Osteocyte (in vitro differentiated cells): ENCODE measurements around the gene PHIP. TPM values are rescaled to one million over a fixed set of nuclear protein-coding genes. Genes with fewer than 3 reads are reported as not detected.

Experiments
- DNase-seq: peaks from one replicate; pipeline ENCODE4 v3.0.0; 2021; ENCODE audit warnings: mixed read lengths; ENCODE audit not compliant: unreplicated experiment; ENCODE audit errors: extremely low spot score
- H3K27ac Mint-ChIP-seq: one replicate; pipeline ENCODE4 v1.8.0; 2021; ENCODE audit warnings: mild to moderate bottlenecking, mixed read lengths; ENCODE audit not compliant: unreplicated experiment
- H3K27me3 Mint-ChIP-seq: one replicate; pipeline ENCODE4 v1.8.0; 2021; ENCODE audit warnings: mixed read lengths; ENCODE audit not compliant: unreplicated experiment
- H3K36me3 Mint-ChIP-seq: one replicate; pipeline ENCODE4 v1.8.0; 2021; ENCODE audit warnings: mixed read lengths; ENCODE audit not compliant: unreplicated experiment
- H3K4me1 Mint-ChIP-seq: one replicate; pipeline ENCODE4 v1.8.0; 2021; ENCODE audit warnings: mixed read lengths; ENCODE audit not compliant: unreplicated experiment
- H3K4me3 Mint-ChIP-seq: one replicate; pipeline ENCODE4 v1.8.0; 2021; ENCODE audit warnings: mild to moderate bottlenecking, moderate library complexity, mixed read lengths; ENCODE audit not compliant: unreplicated experiment
- H3K9me3 Mint-ChIP-seq: one replicate; pipeline ENCODE4 v1.8.0; 2021; ENCODE audit warnings: mixed read lengths; ENCODE audit not compliant: unreplicated experiment
- total RNA-seq: library from RNA; stranded (reverse); gene quantifications from 2 replicates; pipeline ENCODE4 v1.2.1, GENCODE V29; 2021
- TF ChIP-seq, protein P1 (sequence below): fragments of 200-600 bp; sonication (generic); IDR thresholded peaks from 2 replicates; pipeline ENCODE4 v1.5.0; 2021; ENCODE audit warnings: antibody characterized with exemption, mild to moderate bottlenecking, moderate library complexity

PHIP gene
- total RNA-seq, 1 donor from 2014 or later = 22.1 TPM

DNA sequence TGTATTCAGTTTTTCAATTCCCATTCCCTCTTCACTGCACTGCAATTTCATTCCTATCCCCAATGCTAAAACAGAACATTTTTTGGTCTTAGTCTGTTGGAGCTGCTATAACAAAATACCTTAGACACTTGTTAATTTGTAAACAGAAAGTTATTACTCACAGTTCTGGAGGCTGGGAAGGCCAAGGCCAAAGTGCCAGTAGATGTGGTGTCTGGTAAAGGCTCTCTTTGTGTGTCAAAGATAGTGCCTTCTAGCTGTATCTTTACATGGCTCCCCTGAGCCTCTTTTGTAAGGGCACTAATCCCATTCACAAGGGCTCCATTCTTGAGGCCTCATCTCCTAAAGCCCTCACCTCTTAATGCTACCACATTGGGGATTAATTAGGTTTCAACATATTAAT lies 40.0 kb downstream of the PHIP start:
- TF ChIP-seq, protein P1, sequence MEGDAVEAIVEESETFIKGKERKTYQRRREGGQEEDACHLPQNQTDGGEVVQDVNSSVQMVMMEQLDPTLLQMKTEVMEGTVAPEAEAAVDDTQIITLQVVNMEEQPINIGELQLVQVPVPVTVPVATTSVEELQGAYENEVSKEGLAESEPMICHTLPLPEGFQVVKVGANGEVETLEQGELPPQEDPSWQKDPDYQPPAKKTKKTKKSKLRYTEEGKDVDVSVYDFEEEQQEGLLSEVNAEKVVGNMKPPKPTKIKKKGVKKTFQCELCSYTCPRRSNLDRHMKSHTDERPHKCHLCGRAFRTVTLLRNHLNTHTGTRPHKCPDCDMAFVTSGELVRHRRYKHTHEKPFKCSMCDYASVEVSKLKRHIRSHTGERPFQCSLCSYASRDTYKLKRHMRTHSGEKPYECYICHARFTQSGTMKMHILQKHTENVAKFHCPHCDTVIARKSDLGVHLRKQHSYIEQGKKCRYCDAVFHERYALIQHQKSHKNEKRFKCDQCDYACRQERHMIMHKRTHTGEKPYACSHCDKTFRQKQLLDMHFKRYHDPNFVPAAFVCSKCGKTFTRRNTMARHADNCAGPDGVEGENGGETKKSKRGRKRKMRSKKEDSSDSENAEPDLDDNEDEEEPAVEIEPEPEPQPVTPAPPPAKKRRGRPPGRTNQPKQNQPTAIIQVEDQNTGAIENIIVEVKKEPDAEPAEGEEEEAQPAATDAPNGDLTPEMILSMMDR = no peak
- Mint-ChIP-seq H3K36me3 (peaks cover 48% of the 10 kb centered on the region), H3K27ac (no peak overlapping the region), H3K4me3 (no peak overlapping the region), H3K27me3 (no peaks in the 10 kb centered on the region), H3K4me1 (peaks cover 4% of the 10 kb centered on the region), H3K9me3 (no peaks in the 10 kb centered on the region)
- no peak for DNase-seq

DNA sequence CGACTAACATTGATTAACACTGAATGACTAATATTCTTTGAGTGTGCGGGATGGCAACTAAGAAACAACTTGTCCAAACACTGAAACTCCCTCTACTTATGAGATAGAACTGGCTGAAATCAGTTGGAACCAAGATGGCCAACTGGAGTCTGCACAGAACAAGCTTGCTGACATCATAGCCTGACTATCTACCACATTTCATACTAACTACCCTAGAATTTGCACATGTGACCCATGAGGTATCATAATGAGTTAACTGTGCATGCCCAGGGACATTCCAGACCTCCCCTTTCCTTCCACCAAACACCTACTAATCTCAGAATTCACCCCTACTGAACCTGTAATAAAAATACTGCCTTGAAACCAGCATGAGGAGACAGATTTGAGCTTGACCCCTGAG lies 43.2 kb downstream of the PHIP start:
- no peak overlapping the region for H3K4me3 Mint-ChIP-seq
- no peak overlapping the region for H3K27ac Mint-ChIP-seq
- peaks cover 42% of the 10 kb centered on the region for H3K36me3 Mint-ChIP-seq
- H3K27me3 Mint-ChIP-seq = no peaks in the 10 kb centered on the region
- H3K9me3 Mint-ChIP-seq = peaks cover 3% of the 10 kb centered on the region
- H3K4me1 Mint-ChIP-seq = peaks cover 21% of the 10 kb centered on the region
- TF ChIP-seq, protein P1 = no peak
- no peak for DNase-seq

DNA sequence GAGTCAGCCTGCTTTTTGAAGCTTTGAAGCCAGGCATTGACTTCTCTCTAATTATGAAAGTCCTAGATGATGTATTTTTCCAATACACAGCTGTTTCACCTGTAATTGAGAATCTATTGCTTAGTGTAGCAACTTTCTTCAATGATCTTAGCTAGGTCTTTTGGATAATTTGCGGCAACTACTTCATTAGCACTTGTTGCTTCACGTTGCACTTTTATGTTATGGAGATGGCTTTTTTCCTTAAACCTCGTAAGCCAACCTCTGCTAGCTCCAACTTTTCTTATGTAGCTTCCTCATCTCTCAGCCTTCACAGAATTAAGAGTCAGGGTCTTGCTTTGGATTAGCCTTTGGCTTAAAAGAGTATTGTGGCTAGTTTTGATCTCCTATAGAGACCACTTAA lies 44.8 kb downstream of the PHIP start:
- Mint-ChIP-seq H3K27ac (no peak overlapping the region), H3K4me3 (no peak overlapping the region), H3K36me3 (peaks cover 43% of the 10 kb centered on the region), H3K27me3 (no peaks in the 10 kb centered on the region), H3K9me3 (peaks cover 3% of the 10 kb centered on the region), H3K4me1 (peaks cover 26% of the 10 kb centered on the region)
- no peak for DNase-seq
- TF ChIP-seq, protein P1 = no peak

DNA sequence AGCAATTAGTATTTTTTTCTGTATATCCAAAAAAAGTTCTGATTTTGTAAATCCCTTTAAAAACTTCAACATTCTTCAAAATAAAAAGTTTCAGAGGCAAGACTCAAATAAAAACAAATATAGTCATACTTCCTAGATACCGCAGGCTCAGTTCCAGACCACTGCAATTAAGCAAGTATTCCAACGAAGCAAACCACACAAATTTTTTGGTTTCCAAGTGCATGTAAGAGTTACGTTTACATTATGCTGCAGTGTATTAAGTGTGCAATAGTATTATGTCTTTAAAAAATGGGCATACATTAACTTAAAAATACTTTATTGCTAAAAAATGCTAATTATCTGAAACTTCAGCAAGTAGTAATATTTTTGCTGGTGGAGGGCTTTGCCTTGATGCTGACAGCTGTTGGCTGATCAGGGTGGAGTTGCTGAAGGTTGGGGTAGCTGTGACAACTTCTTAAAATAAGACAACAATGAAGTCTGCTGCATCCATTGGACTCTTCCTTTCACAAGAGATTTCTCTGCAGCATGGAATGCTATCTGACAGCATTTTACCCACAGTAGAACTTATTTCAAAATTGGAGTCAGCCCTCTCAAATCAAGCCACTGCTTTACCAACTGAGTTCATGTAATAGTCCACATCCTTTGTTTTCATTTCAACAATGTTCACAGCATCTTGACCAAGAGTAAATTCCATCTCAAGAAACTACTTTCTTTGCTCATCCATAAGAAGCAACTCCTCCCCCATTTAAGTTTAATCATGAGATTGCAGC lies 46.0 kb downstream of the PHIP start:
- H3K27me3 Mint-ChIP-seq = no peaks in the 10 kb centered on the region
- H3K36me3 Mint-ChIP-seq = peaks cover 39% of the 10 kb centered on the region
- H3K9me3 Mint-ChIP-seq = peaks cover 3% of the 10 kb centered on the region
- DNase-seq = no peak
- peak overlapping the region; percentile 7 for H3K4me3 Mint-ChIP-seq
- TF ChIP-seq, protein P1 = no peak
- H3K27ac Mint-ChIP-seq = peak overlapping the region; percentile 28
- H3K4me1 Mint-ChIP-seq = peaks cover 28% of the 10 kb centered on the region

DNA sequence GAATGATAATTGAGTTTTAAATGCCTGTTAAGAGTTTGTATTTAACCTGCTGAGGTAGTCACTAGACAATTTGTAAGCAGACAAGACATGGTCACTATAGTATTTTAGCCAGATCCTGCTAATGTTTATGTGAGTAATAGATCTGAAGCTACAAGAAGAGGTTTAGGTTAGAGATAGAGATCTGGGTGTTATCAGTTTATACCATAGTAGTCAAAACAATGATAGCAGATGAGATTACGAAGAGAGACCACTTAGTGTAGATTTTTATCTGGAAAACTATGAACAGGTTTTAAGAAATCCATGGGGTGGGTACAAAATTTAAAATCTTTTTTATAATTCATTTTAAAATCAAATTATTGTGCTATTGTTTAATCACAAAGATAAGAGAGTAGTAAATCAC lies 47.5 kb downstream of the PHIP start:
- no peak overlapping the region for H3K4me3 Mint-ChIP-seq
- DNase-seq = no peak
- H3K27ac Mint-ChIP-seq = peak overlapping the region; percentile 11
- H3K4me1 Mint-ChIP-seq = peaks cover 30% of the 10 kb centered on the region
- TF ChIP-seq, protein P1 = no peak
- H3K9me3 Mint-ChIP-seq = peaks cover 3% of the 10 kb centered on the region
- H3K27me3 Mint-ChIP-seq = no peaks in the 10 kb centered on the region
- peaks cover 37% of the 10 kb centered on the region for H3K36me3 Mint-ChIP-seq
